GM23338 (cell line): ENCODE measurements around the gene PHAX. TPM values are rescaled to one million over a fixed set of nuclear protein-coding genes. Genes with fewer than 3 reads are reported as not detected.

Experiments used
- ATAC-seq: fragments of 200-7000 bp; cut with Tn5 transposase; 3 replicates; pipeline ENCODE4 v1.9.1; 2020
- DNase-seq: peaks from one replicate; pipeline ENCODE4 v3.0.0-alpha.2; 2015; ENCODE audit warnings: low spot score
- H2AFZ ChIP-seq: fragments of 200-600 bp; sonication (generic); 2 replicates; pipeline ENCODE4 v1.8.0; 2016; ENCODE audit warnings: antibody characterized with exemption, mild to moderate bottlenecking, moderate library complexity
- H3F3A ChIP-seq: fragments of 200-600 bp; sonication (generic); replicated peaks from 2 replicates; pipeline ENCODE4 v1.8.0; 2017; ENCODE audit warnings: antibody characterized with exemption, mixed run types, low read depth
- H3K27ac ChIP-seq: fragments of 200-600 bp; sonication (generic); 2 replicates; pipeline ENCODE4 v1.6.1; 2016; ENCODE audit warnings: low read depth
- H3K27me3 ChIP-seq: fragments of 200-600 bp; sonication (generic); 2 replicates; pipeline ENCODE4 v1.8.0; 2016; ENCODE audit warnings: mild to moderate bottlenecking, mixed run types, moderate library complexity; ENCODE audit not compliant: insufficient read depth
- H3K36me3 ChIP-seq: fragments of 200-600 bp; sonication (generic); 2 replicates; pipeline ENCODE4 v1.8.0; 2016; ENCODE audit warnings: mild to moderate bottlenecking; ENCODE audit not compliant: insufficient read depth
- H3K4me1 ChIP-seq: fragments of 200-600 bp; sonication (generic); 2 replicates; pipeline ENCODE4 v1.8.0; 2016; ENCODE audit warnings: mild to moderate bottlenecking, moderate library complexity; ENCODE audit not compliant: insufficient read depth
- H3K4me2 ChIP-seq: fragments of 200-600 bp; sonication (generic); 2 replicates; pipeline ENCODE4 v1.7.1; 2017; ENCODE audit warnings: mixed run types
- H3K4me3 ChIP-seq: fragments of 200-600 bp; sonication (generic); 2 replicates; pipeline ENCODE4 v1.6.1; 2016; ENCODE audit warnings: mixed run types
- H3K79me2 ChIP-seq: fragments of 200-600 bp; sonication (generic); replicated peaks from 2 replicates; pipeline ENCODE4 v1.8.0; 2017; ENCODE audit warnings: mild to moderate bottlenecking; ENCODE audit not compliant: insufficient read depth
- H3K9me2 ChIP-seq: fragments of 200-600 bp; sonication (generic); 2 replicates; pipeline ENCODE4 v1.8.0; 2017; ENCODE audit not compliant: insufficient read depth
- H4K20me1 ChIP-seq: fragments of 200-600 bp; sonication (generic); replicated peaks from 2 replicates; pipeline ENCODE4 v1.8.0; 2017; ENCODE audit warnings: mild to moderate bottlenecking; ENCODE audit not compliant: insufficient read depth
- H3K27ac Mint-ChIP-seq: 2 replicates; pipeline ENCODE4 v1.8.0; 2020; ENCODE audit warnings: inconsistent platforms, mild to moderate bottlenecking, moderate library complexity, mixed read lengths
- H3K27me3 Mint-ChIP-seq: 3 replicates; pipeline ENCODE4 v1.8.0; 2022; ENCODE audit warnings: low read depth, mild to moderate bottlenecking, moderate library complexity, mixed read lengths, inconsistent platforms; ENCODE audit not compliant: insufficient read depth, poor library complexity
- H3K36me3 Mint-ChIP-seq: 3 replicates; pipeline ENCODE4 v1.8.0; 2021; ENCODE audit warnings: low read depth, mild to moderate bottlenecking, inconsistent platforms, moderate library complexity, mixed read lengths
- H3K4me1 Mint-ChIP-seq: 3 replicates; pipeline ENCODE4 v1.8.0; 2020; ENCODE audit warnings: mild to moderate bottlenecking, inconsistent platforms, mixed read lengths
- H3K4me3 Mint-ChIP-seq: 3 replicates; pipeline ENCODE4 v1.8.0; 2021; ENCODE audit warnings: moderate library complexity, mild to moderate bottlenecking, inconsistent platforms, mixed read lengths
- H3K9me3 Mint-ChIP-seq: 3 replicates; pipeline ENCODE4 v1.8.0; 2020; ENCODE audit warnings: moderate library complexity, mild to moderate bottlenecking, inconsistent platforms, mixed read lengths
- JUNB ChIP-seq: IDR thresholded peaks from one replicate; pipeline ENCODE4 v1.6.1; 2016; ENCODE audit warnings: antibody characterized with exemption; ENCODE audit not compliant: unreplicated experiment
- REST ChIP-seq: IDR thresholded peaks from one replicate; pipeline ENCODE4 v1.6.1; 2018; ENCODE audit warnings: antibody characterized with exemption; ENCODE audit not compliant: unreplicated experiment
- ZNF462 ChIP-seq: fragments of 250-450 bp; sonication (Bioruptor Pico); IDR thresholded peaks from 2 replicates; pipeline ENCODE4 v1.5.0; 2020; ENCODE audit warnings: mild to moderate bottlenecking, moderate library complexity
- polyA plus RNA-seq: library from polyadenylated mRNA; unstranded; fragments of >200 nt; fragmentation: Nextera tagmentation; extraction: Ambion mirVana; gene quantifications from 2 replicates; pipeline ENCODE4 v1.2.1, GENCODE V29; 2016
- total RNA-seq: library from RNA; depleted of rRNA; stranded (reverse); fragments of >200 nt; shearing (Covaris generic); gene quantifications from 2 replicates; pipeline ENCODE4 v1.2.3, GENCODE V29; 2014

The PHAX gene
- total and polyA plus RNA-seq, 2 experiments from 2014 or later = 75.9 to 140 TPM

- no peaks in the 10 kb centered on the region for H3F3A ChIP-seq
- ATAC-seq = no peak
- no peaks in the 10 kb centered on the region for H3K79me2 ChIP-seq
- TF ChIP-seq JUNB (no peak), ZNF462 (CRISPR knock-in tag) (no peak), REST (no peak)
- no peaks in the 10 kb centered on the region for H3K27me3 ChIP-seq
- no peak overlapping the region for H3K4me3 Mint-ChIP-seq
- peaks cover 14% of the 10 kb centered on the region; the same call in 1 of the 2 replicates for H4K20me1 ChIP-seq
- H3K36me3 ChIP-seq = peaks cover 88% of the 10 kb centered on the region
- no peaks in the 10 kb centered on the region for H3K9me2 ChIP-seq
- H3K4me3 ChIP-seq = no peak overlapping the region
- no peak overlapping the region for H3K27ac Mint-ChIP-seq
- H3K4me1 ChIP-seq = no peaks in the 10 kb centered on the region
- H3K4me1 Mint-ChIP-seq = no peaks in the 10 kb centered on the region
- no peak overlapping the region for H2AFZ ChIP-seq
- H3K4me2 ChIP-seq = no peak overlapping the region
- H3K36me3 Mint-ChIP-seq = peaks cover 91% of the 10 kb centered on the region
- no peak overlapping the region for H3K27ac ChIP-seq
- no peak for DNase-seq
- H3K9me3 Mint-ChIP-seq = no peaks in the 10 kb centered on the region
- no peaks in the 10 kb centered on the region for H3K27me3 Mint-ChIP-seq
Measured at GRCh38 chr5:126579716-126580115, 21.0 kb upstream of the PHAX start.
